ENCODE results near the gene RNPEPL1.

RNPEPL1 gene

GRCh38 chr2:240593703-240594451 is 25.6 kb downstream of the RNPEPL1 start:
- no peak for DNase-seq

GRCh38 chr2:240594511-240595380 is 26.5 kb downstream of the RNPEPL1 start:
- no peak for DNase-seq

DNA sequence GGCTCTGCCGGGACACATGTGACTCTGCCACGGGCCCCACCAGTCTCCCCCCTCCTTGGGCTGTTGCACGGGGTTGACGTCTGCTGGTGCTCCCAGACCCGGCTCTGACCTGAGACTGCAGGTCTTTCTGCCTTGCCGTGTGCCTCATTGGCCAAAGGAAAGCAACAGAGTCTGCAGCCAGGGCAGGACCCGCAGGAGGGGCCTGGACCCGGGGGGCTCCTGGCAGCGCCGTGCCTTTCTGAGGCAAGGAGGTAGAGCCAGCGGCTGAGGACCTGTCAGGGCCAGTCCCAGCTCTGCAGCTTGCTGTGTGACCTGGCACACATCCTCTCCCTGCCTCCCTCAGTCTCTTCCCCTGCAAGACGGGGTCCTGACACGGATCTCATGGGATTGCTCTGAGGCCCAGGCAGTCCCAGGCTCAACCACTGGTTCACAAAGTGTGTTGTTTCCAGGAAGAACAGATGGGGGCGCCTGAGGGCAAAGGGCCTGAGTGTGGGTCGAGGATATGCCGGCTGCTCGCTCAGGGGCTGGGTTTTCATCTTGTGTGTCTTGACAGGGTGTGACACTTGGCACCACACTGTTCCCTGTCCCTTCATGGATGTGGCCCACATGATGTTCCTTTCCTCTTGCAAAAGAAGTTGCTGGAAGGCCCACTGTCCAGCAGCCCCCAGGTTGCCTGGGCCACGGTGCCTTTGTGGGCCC is 27.2 kb downstream of the RNPEPL1 start:
- DNase-seq: no peak

DNA sequence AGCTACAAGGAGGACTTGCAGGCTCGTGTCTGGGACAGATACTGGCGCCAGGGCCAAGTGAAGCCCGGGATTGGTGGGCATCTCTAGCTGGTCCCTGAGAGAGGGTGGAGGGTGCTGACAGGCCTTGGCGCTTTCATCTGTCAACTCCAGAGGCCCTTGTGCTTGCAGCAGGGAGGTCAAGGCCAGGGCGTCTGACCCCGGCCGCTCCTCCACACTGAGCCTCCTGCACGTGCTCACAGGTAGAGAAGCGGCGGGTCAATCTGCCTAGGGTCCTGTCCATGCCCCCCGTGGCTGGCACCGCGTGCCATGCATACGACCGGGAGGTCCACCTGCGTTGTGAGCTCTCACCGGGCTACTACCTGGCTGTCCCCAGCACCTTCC is 27.8 kb downstream of the RNPEPL1 start:
- no peak for DNase-seq

- DNase-seq: peak; percentile 19
Observed at GRCh38 chr2:240596491-240596931, 28.2 kb downstream of the RNPEPL1 start.

DNA sequence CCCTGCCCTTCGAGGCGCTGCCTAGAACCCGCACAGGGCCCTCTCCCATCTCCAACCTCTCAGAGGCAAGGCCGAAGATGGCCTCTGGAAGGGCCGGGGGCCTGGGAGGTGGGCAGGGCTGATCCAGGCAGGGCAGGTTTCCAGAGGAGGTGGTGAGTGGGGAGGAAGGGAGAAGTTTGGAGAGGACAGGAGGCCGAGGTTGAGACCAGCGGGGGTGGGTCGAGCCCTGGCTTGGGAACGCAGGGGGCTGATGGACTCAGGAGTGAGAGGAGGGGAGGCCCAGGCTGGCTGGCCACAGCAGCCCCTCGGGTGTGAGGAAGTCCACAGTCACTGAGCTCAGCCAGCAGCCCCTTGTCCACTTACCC is 28.8 kb downstream of the RNPEPL1 start:
- DNase-seq: no peak

GRCh38 chr2:240597419-240598181 is 29.3 kb downstream of the RNPEPL1 start:
- no peak for DNase-seq

GRCh38 chr2:240598311-240598911 is 30.1 kb downstream of the RNPEPL1 start:
- no peak for DNase-seq

GRCh38 chr2:240599141-240599583 is 30.9 kb downstream of the RNPEPL1 start:
- no peak for DNase-seq

GRCh38 chr2:240600451-240600961 is 32.2 kb downstream of the RNPEPL1 start:
- no peak for DNase-seq

DNA sequence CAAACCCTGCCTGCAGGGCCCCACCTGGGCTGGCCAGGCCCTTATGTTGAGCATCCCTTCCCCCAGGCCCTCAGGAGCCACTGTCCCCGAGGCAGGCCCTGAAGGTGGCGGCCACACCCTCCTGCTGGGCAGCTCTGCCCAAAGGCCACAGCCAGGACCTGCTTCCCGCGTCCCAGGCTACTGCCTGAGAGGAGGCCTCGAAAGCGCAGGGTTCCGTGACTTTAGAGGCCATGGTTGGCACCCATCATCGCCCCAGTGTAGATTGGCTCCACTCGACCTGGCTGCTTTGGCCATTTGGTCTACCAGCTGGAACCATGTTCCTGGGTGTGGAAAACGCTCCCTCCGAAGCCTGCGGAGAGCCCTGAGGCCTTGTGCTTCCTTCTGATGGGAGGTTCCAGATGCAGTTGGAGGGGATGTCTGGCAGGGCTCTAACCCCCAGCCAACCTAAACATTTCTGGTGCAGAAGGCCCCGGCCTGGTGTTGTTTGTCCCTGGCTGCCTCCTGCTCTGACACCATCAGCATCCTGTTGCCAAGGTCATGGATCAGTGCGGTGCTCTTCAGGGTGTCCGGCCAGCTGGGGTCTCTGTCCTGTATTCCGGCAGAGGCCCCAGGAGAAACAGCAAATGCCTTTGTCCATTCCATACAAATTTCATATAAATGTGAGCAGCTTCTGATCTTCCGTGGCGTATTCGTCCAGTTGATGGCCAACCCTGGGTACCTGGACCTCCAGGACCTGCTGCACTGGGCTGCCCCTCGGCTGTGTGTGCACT is 33.0 kb downstream of the RNPEPL1 start:
- no peak for DNase-seq

GRCh38 chr2:240601831-240602160 is 33.5 kb downstream of the RNPEPL1 start:
- no peak for DNase-seq

GRCh38 chr2:240602266-240603050 is 34.2 kb downstream of the RNPEPL1 start:
- no peak for DNase-seq

GRCh38 chr2:240603081-240603835 is 35.0 kb downstream of the RNPEPL1 start:
- DNase-seq: no peak

DNA sequence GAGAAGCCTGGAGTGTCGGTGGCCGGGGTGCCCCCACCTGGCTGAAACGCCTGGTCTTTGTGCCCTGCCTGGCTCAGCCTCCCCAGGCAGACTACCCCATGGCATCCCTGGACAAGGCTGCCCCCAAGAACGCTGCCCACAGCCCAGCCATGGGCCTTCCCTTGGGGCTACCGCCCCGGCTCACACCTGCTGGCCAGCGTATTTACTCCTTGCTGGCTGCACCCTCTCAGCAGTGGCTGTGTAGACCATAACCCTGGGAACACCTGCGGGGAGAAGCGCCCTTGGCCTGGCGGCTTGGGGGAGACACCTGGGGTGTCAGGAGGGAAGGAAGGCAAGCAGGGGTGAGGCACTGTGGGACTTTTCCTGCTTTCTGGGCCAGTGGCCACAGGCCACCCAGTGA is 35.6 kb downstream of the RNPEPL1 start:
- no peak for DNase-seq

DNA sequence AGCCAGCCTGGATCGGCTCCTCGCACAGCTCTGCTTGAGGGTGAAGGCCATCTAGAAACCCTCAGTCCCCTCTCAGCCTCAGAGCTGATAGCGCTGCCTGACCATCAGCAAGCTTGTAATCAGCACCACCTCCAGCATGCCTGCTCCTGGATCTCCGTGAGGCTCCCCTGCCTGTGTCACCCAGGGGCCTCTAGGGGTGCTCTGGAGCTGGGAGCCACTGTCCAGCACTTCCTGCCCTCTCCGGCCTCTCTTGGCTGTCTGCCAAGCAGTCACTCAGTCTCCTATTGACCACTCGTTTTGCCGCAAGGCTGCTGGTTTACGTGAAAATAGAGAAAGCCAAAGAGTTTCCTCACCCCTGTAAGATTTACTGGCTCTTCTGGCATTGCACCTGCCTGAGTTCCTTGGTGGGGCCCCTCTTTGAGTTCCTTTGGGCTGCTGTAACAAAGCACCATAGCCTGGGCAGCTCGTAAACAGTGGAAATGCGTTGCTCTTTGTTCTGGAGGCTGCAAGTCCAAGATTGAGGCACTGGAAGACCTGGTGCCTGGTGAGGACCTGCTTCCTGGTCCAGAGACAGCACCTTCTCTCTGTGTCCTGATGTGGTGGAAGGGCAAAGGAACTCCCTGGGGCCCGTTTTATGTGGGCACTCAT is 36.1 kb downstream of the RNPEPL1 start:
- DNase-seq: no peak

DNA sequence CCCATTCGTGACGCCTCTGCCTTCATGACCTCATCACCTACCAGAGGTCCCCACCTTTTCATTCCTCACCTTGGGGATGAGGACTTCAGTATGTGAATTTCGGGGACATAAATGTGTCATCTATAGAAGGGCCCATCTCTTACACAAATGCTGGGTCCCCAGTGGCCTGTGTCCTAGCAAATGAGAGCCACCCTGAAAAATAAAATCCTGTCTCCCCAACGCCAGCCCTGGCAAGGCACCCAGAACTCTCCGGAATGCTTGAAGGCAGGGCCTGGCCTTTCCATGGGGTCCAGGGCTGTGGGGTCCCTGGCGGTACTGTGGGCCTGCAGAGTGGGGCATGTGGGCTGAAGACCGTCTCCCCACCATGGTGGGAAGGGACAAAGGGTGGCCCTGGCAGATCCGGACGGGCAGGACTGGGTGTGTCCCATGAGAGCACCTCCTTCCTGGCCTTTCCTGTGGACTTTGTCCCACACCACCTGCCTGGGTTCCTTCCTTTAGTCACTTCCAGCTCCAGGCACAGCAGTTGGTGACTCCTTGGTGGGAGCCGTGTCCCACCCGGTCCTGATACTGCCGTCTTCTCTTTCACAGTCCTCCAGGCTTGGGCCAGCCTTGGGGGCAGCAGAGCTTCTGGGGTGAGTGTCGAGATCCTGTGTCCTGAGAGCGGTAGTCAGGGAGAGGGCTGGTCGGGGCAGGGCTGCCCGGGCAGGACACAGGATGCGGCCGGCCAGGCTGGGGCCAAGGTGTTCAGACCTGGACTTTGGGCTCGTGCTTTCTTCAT is 36.8 kb downstream of the RNPEPL1 start:
- no peak for DNase-seq

Measured in NCI-H2029 (cell line).